OCI-LY1 (cell line): ENCODE data around the gene LRP1.

Experiments used
- EZH2 ChIP-seq: fragments of 200-600 bp; sonication (generic), shearing (Covaris generic); IDR thresholded peaks from 2 replicates; pipeline ENCODE4 v1.8.0; 2017; ENCODE audit warnings: borderline replicate concordance, mixed run types, mild to moderate bottlenecking, antibody characterized with exemption, low read length, moderate library complexity, mixed read lengths
- TF ChIP-seq, protein P1 (sequence below): fragments of 200-600 bp; sonication (generic), shearing (Covaris generic); IDR thresholded peaks from 2 replicates; pipeline ENCODE4 v1.5.1; 2017; ENCODE audit warnings: mild to moderate bottlenecking, antibody characterized with exemption, low read length, moderate library complexity, mixed read lengths

- TF ChIP-seq, protein P1, sequence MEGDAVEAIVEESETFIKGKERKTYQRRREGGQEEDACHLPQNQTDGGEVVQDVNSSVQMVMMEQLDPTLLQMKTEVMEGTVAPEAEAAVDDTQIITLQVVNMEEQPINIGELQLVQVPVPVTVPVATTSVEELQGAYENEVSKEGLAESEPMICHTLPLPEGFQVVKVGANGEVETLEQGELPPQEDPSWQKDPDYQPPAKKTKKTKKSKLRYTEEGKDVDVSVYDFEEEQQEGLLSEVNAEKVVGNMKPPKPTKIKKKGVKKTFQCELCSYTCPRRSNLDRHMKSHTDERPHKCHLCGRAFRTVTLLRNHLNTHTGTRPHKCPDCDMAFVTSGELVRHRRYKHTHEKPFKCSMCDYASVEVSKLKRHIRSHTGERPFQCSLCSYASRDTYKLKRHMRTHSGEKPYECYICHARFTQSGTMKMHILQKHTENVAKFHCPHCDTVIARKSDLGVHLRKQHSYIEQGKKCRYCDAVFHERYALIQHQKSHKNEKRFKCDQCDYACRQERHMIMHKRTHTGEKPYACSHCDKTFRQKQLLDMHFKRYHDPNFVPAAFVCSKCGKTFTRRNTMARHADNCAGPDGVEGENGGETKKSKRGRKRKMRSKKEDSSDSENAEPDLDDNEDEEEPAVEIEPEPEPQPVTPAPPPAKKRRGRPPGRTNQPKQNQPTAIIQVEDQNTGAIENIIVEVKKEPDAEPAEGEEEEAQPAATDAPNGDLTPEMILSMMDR = no peak
- TF ChIP-seq EZH2 = no peak
Measured at GRCh38 chr12:57153415-57153997, 25.2 kb downstream of the LRP1 start.
